HepG2 (cell line): Measurements from ENCODE around the gene SNN. TPM values are rescaled to one million over a fixed set of nuclear protein-coding genes. Genes with fewer than 3 reads are reported as not detected.

ENCODE experiments used
- AKNA ChIP-seq: sonication (generic); formaldehyde crosslinking; IDR thresholded peaks from 2 replicates; pipeline ENCODE4 v1.4.0; 2020; ENCODE audit warnings: missing genetic modification reagents, borderline replicate concordance
- BRD4 ChIP-seq: sonication (generic); formaldehyde crosslinking; IDR thresholded peaks from 2 replicates; pipeline ENCODE4 v1.4.0; 2020; ENCODE audit warnings: missing genetic modification reagents
- EEA1 ChIP-seq: sonication (generic); formaldehyde crosslinking; IDR thresholded peaks from 2 replicates; pipeline ENCODE4 v1.5.1; 2020; ENCODE audit warnings: mild to moderate bottlenecking, missing genetic modification reagents, borderline replicate concordance
- ELF4 ChIP-seq: sonication (generic); formaldehyde crosslinking; IDR thresholded peaks from 2 replicates; pipeline ENCODE4 v1.5.0; 2020; ENCODE audit warnings: missing genetic modification reagents, mild to moderate bottlenecking, moderate library complexity, borderline replicate concordance
- HNF1A ChIP-seq, 2 experiments: sonication (generic) in 1 of 2; formaldehyde crosslinking in 1 of 2; IDR thresholded peaks; 2 replicates each; pipeline versions ENCODE4 v1.4.0 to v1.6.1; 2016 to 2020; ENCODE audit warnings: borderline replicate concordance in 1 of 2, low read depth in 1 of 2, mild to moderate bottlenecking in 1 of 2, missing genetic modification reagents in 1 of 2
- HOXD1 ChIP-seq: sonication (generic); formaldehyde crosslinking; IDR thresholded peaks from 2 replicates; pipeline ENCODE4 v1.5.0; 2020; ENCODE audit warnings: missing genetic modification reagents
- IKZF1 ChIP-seq: fragments of 450-650 bp; IDR thresholded peaks from 2 replicates; pipeline ENCODE4 v1.7.1; 2016
- MTF1 ChIP-seq: sonication (generic); formaldehyde crosslinking; IDR thresholded peaks from 2 replicates; pipeline ENCODE4 v1.5.0; 2020; ENCODE audit warnings: missing genetic modification reagents
- NRL ChIP-seq: sonication (generic); formaldehyde crosslinking; IDR thresholded peaks from 2 replicates; pipeline ENCODE4 v1.5.0; 2020; ENCODE audit warnings: missing genetic modification reagents, mild to moderate bottlenecking, moderate library complexity, borderline replicate concordance
- PITX1 ChIP-seq: sonication (generic); formaldehyde crosslinking; IDR thresholded peaks from 2 replicates; pipeline ENCODE4 v1.5.1; 2020; ENCODE audit warnings: mild to moderate bottlenecking, missing genetic modification reagents
- PPARG ChIP-seq: conservative IDR thresholded peaks from 2 replicates; pipeline ENCODE4 v1.6.1; 2016; ENCODE audit warnings: missing biosample characterization, missing genetic modification reagents
- SP2 ChIP-seq: sonication (generic); formaldehyde crosslinking; IDR thresholded peaks from 2 replicates; pipeline ENCODE4 v1.5.1; 2020; ENCODE audit warnings: mild to moderate bottlenecking, missing genetic modification reagents
- TAF1 ChIP-seq: sonication (generic); formaldehyde crosslinking; IDR thresholded peaks from 2 replicates; pipeline ENCODE4 v1.4.0; 2020; ENCODE audit warnings: missing genetic modification reagents
- THAP9 ChIP-seq: sonication (generic); formaldehyde crosslinking; IDR thresholded peaks from 2 replicates; pipeline ENCODE4; 2020; ENCODE audit warnings: missing genetic modification reagents, mild to moderate bottlenecking, borderline replicate concordance
- ZNF329 ChIP-seq: sonication (generic); formaldehyde crosslinking; IDR thresholded peaks from 2 replicates; pipeline ENCODE4 v1.9.0; 2021; ENCODE audit warnings: low read depth, mild to moderate bottlenecking, missing genetic modification reagents
- ZNF768 ChIP-seq: sonication (generic); formaldehyde crosslinking; IDR thresholded peaks from 2 replicates; pipeline ENCODE4 v1.4.0; 2020; ENCODE audit warnings: missing genetic modification reagents
- ZSCAN31 ChIP-seq: sonication (generic); formaldehyde crosslinking; IDR thresholded peaks from 2 replicates; pipeline ENCODE4 v1.5.0; 2020; ENCODE audit warnings: low read depth, mild to moderate bottlenecking, missing genetic modification reagents
- polyA plus RNA-seq, 8 experiments: library from polyadenylated mRNA; depleted of rRNA in 3 of 8; stranded (reverse) in 7 of 8; unstranded in 1 of 8; fragments of >200 nt; fragmentation: Illumina TruSeq in 4 of 8; extraction: Trizol in 4 of 8; gene quantifications; 2 replicates each; pipeline versions ENCODE4 v1.2.1 to v1.2.3, GENCODE V29; 2011 to 2016; ENCODE audit warnings: low read depth in 4 of 8, missing spikeins in 1 of 8, mixed read lengths in 1 of 8; ENCODE audit not compliant: insufficient read depth in 1 of 8
- total RNA-seq, 5 experiments: library from RNA; depleted of rRNA; stranded (reverse); fragments of >200 nt; fragmentation: Illumina TruSeq; extraction: Trizol; gene quantifications; 2 replicates each; pipeline ENCODE4 v1.2.3, GENCODE V29; 2016; ENCODE audit warnings: low read depth in 1 of 5

The SNN gene
- total and polyA plus RNA-seq, 2 of the 13 experiments (the other 11 are each of a cell fraction or from before 2014, with no cell fraction given), result 5.2 to 8.4 TPM

- TF ChIP-seq NRL (CRISPR knock-in tag), result 0 out of 2 replicates have a peak, but pooled peaks have one; percentile 29
- TF ChIP-seq ZSCAN31 (CRISPR knock-in tag), result no peak
- no peak for TF ChIP-seq ELF4 (CRISPR knock-in tag)
- no peak for TF ChIP-seq AKNA (CRISPR knock-in tag)
- peak; percentile 26; the same call in 1 of the 2 replicates for TF ChIP-seq ZNF768 (CRISPR knock-in tag)
- TF ChIP-seq PITX1 (CRISPR knock-in tag), result no peak
- peak; percentile 49; the same call in 1 of the 2 replicates for TF ChIP-seq THAP9
- no peak for TF ChIP-seq HOXD1
- TF ChIP-seq PPARG (CRISPR knock-in tag), result no peak
- no peak for TF ChIP-seq TAF1 (CRISPR knock-in tag)
- no peak for TF ChIP-seq EEA1 (CRISPR knock-in tag)
- no peak for TF ChIP-seq IKZF1
- no peak for TF ChIP-seq ZNF329
- no peak for TF ChIP-seq BRD4 (CRISPR knock-in tag)
- no peak for TF ChIP-seq SP2 (CRISPR knock-in tag)
- TF ChIP-seq HNF1A (IDR thresholded peaks at IDR 0.05; ENCODE audit: low read depth), result no peak
- no peak for TF ChIP-seq HNF1A (CRISPR knock-in tag; IDR thresholded peaks at IDR 0.05; ENCODE audit: borderline replicate concordance)
- TF ChIP-seq MTF1, result no peak
Measured at GRCh38 chr16:11621920-11622651, 46.2 kb upstream of the SNN start (continued).
